HL-60 (cell line): ENCODE measurements around the gene ABHD11.

Experiments
- CTCF ChIP-seq: IDR thresholded peaks from one replicate; pipeline ENCODE4 v1.5.1; 2011; ENCODE audit warnings: low read length, control low read depth, inconsistent platforms; ENCODE audit not compliant: insufficient read depth
- REST ChIP-seq: IDR thresholded peaks from 2 replicates; pipeline ENCODE4 v1.6.1; 2012; ENCODE audit warnings: low read depth; ENCODE audit not compliant: insufficient replicate concordance

GRCh38 chr7:73715648-73716317, 22.8 kb downstream of the ABHD11 start:
- no peak for TF ChIP-seq CTCF
- no peak for TF ChIP-seq REST
